Stimulated activated CD4-positive, alpha-beta T cell treated with anti-CD3 and anti-CD28 coated beads, Interleukin-4, amount 100 ng/mL, for 24 hours (primary cell): ENCODE measurements around the gene MRPL38.
"Not testable (repeated sequence)": the region's sequence is repeated elsewhere in the genome, so short reads cannot be mapped to it uniquely, and the experiment has no call there.

Experiments used
- DNase-seq: peaks from one replicate; pipeline ENCODE4 v3.0.0-alpha.2; 2020

Gene MRPL38

DNA sequence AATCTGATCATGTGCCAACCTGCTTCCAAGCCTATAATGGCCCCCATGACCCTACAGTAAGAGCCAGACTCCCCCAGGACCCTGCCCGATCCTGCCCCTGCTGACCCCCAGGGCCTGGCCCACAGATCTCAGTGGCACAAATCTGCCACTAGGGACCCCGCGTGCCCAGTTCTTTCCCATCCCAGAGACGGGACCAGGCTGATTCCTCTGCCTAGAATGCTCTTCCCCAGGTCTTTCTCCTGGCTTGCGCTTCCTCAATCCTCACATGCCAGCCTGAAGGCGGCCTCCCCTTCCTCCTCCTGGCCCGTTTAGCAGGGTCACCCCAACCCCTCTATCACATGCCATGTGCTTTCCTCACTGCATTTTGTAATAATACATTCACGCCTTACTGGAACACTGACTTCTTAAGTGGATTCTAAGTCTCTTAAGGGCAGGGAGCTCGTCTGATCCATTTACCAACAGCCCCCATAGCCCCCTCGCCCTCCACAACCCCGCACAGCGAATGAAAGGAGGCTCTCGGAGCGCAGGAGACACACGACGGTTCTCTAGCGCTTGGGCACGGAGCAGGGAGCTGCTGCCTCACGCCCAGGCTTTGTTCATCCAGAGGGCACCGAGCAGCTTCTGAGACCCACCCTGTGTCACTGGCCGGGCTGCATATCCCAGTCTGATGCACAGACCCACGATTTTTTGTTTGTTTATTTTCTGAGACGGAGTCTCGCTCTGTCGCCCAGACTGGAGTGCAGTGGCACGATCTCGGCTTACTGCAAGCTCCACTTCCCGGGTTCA is 9.1 kb downstream of the MRPL38 start:
- DNase-seq, result no peak

DNA sequence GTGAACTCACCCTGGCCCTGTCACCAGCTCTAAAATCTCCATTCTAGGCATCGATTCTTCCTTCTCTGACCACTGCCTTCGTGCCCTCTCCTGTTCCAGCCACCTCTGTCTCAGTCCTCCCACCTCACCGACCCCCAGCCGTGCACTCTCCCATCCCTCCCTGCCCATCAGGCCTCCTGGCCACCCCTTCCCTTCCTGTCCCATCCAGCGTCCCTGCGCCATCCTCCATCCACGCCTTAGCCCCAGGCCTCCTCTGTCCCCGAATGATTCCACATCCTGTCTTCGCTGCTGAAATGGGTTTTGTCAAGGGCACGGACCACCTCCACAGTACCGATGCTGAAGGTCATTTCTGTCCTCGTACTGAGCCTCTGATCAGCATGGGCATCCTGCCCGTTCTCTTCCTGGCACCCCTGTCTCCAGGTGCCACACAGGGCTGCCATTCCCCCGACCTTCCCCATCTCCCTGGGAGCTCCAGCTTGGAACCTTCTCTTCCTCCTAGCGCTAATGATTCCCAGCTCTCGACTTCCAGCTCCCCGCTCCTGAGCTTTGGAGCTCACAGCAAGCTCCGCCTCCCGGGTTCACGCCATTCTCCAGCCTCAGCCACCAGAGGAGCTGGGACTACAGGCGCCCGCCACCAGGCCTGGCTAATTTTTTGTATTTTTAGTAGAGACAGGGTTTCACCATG is 10.5 kb downstream of the MRPL38 start:
- no peak for DNase-seq

DNA sequence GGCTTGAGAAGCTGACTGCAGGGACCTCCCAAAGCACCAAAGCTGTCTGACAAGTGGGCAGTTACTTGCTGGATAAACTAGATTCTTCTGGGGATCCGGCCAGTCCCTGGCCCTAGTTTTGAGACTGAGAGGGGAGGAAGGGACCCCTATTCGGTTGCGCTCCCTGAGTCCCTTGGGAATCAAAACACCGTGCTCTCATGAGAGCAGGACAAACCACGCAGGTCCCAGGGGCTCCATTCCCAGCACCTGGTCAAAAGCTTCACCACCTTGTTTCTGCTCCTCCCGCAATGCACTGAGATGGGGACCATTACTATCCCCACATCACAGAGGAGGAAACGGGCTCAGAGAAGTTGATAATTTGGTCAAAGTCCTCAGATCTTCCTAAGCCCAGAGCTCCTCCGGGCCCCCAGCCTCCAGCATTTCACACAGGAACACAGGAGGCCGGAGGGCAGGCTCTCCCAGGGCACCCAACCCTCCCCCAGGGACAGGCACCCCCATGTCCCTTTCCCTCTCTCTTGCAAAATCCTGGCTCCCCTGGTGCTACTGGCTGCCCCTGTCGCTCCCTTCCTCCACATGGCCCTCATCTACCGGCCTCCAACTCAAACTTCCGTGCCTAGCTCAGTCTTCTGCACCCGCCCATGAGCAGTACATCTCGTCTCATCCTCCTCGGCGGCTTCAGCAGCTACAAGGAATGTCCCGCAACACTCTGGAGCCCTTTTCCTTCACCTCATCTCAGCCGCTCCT is 11.2 kb downstream of the MRPL38 start:
- no peak for DNase-seq

DNA sequence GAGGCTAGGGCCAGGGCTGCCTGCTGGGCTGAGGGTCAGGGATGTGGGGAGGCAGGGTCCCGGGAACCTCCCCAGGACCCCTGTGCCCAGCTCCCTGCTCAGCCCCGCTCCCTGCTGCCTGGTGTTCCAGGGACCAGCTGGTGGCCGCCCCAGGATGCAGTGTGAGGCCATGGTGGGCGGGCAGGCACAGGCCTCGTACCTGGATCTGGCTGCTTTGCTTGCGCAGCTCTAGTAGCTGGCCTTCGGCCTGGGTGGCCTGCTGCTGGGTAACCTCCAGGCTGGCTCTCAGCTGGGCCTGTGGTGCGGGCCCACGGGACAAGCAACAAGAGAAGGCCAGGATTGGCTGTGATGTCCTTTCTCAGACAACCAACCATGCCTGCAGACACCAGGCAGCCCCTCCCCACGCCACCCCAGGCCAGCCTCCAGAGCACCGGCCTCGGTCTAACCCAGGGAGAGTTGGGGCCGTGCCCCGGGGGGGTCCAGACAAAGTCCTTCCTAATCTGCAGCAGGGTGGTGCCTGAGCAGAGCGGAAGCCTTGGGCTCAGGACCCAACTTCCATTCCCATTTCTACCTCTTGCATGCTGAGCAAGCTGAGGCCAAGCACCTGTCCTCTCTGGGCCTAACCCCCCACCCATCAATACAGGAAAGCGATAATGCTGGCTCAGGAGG is 12.0 kb downstream of the MRPL38 start:
- no peak for DNase-seq

DNA sequence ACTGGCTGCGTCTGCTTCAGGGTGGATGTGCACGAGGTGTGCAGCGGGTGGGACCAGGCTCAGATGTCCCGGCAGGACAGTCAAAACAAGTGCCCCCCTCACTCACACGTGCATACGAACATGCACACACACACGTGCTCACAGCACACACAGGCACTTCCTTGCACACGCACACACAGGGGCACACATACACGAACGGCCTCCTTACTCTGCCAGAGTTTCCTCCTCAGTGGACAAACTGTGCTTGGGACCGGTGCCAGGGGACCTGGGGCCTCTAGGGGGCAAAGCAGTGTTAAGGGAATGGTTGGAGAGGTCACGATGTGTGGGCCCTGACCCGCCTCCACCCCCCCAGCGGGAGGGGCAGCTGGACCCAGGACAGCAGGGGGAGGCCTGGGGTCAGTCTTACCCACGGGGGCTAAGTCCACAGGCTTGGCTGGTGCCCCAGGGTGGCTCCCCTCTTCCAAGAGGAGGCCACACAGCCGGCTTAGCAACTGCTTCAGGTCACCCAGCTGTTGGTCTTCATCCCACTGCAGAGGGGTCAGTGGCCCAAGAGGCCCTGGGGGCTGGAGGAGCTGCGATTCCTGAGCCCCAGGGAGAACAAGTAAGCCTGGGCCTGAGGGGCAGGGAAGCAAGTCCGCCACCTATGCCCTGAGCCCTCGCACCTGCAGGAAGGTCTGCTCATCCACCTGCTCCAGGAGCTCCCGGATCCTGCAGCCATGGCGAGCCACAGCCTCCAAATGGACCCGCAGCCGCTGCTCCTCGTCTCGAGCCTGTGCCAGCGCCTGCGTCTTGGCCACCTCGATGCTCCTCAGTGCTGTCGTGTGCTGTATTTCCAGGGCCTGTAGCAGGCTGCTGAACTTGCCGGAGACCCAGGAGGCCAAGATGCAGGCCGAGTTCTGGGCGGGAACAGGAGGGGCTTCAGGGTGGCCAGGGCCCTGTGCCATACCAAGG is 12.8 kb downstream of the MRPL38 start:
- DNase-seq, result no peak

DNA sequence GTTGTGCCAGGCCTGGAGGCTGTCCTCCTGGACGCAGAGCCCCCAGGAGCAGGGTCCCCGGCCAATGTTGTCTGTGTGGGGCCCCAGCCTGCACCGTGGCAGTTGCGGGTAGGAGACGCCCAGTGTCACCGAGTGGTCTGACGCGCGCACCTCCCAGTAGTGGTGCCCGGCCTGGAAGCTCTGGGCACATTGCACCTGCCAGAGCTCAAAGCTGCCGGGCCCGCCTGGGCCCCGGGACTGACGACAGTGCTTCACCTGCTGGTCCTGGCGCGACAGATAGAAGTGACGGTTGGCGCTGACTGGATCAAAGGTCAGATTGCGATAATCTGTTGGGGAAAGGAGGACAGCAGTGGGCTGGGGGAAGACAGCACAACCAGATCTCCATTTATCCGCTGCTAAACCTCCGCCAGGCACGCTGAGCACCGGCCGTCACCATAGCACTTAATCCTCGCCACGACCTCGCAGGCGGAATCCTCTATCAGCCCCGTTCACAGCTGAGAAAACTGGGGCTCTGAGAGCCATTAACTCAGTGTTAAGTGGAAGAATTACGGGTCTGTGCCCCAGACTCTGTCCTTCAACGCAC is 13.6 kb downstream of the MRPL38 start:
- DNase-seq, result no peak

DNA sequence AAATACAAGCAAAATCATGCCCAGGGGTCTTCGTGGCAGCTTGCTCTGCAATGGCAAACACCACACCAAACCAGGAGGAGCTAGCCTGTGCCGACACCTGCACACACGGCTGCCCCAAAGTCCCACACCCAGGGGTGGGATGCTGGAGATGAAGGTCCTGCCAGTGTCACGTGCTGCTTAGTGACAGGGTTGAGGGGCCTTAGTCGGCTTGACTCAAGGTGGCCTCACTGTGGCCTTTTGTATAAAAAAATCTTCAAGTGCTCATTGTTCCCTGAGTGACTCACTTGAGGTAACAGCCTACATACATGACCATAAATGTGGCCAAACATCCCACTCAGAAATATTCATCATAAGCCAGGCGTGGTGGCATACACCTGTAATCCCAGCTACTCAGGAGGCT is 15.2 kb downstream of the MRPL38 start:
- DNase-seq, result no peak

DNA sequence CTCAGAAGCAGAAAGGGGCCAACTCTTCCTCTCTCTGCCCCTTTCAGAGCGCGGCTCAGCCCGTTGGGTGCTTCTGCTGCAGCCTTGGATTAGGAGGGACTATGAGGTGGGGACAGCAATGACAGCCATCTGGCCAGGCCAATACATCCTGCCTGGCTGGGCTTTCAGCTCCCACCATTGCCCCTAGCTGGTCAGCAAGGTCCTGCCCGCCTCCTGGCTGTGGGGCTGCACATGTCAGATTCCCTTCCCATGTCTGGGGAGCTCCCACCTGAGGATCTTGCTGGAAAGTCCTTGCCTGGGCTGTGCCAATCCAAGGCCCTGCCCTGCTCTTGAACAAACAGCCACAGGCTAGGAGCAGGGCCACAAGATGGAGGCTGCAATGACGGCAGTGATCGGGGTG is 16.2 kb downstream of the MRPL38 start:
- DNase-seq, result no peak

DNA sequence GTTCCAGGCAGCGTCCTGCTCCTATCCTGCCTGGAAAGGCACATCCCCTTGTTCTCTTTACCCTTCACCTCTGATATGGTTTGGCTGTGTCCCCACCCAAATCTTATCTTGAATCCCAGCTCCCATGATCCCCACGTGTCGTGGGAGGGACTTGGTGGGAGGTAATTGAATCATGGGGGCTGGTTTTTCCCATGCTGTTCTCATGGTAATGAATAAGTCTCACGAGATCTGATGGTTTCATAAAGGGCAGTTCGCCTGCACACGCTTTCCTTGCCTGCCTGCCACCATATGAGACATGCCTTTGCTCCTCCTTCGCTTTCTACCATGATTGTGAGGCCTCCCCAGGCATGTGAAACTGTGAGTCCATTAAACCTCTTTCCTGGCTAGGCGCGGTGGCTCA is 18.8 kb downstream of the MRPL38 start:
- not testable (repeated sequence) for DNase-seq

DNA sequence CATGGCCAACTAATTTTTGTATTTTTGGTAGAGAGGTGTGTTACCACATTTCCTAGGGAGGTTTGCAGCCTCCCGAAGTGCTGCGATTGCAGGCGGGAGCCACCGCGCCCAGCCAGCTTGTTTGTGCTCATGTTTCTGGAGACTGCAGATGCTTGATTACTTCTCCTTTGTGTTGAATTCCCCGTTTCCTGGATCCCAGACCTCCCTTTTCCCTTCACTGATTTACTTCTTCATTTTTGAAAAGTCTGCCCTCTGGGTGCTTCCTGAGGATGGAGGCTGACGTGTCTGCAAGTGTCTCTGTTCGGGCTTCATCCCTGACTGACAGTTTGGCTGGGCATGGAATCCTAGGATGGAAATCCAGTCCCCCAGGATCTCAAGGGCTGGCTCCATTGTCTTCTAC is 19.3 kb downstream of the MRPL38 start:
- DNase-seq, result no peak

DNA sequence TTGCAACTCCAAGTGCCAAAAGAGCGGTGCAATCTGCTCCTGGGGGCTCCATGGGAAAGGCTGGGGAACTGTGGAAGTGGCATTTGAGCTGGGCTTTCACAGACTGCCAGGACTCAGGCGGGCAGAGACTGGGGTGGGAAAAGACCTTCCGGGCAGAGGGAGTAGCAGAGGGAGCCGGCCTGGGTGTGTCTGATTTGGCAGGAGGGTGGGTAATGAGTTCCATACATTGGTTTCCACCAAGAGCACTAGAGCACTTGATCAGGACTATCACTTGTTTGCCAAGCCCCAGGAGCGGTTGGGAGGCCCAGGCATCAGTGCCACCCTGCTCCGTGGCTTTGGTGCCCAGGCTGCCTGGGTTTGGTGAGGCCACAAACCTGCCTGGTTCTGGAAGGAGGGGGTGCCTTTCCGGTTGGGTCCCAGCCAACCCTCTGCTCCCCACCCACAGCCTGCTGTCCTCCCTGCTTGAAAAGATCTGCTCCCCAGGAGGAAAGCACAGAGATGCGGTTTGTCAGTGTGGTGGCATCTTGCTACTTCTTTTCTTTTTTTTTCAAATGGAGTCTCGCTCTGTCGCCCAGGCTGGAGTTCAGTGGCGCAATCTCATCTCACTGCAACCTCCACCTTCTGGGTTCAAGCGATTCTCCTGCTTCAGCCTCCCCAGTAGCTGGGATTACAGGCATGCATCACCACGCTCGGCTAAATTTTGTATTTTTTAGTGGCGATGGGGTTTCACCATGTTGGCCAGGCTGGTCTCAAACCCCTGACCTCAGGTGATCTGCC is 22.8 kb downstream of the MRPL38 start:
- DNase-seq, result no peak

DNA sequence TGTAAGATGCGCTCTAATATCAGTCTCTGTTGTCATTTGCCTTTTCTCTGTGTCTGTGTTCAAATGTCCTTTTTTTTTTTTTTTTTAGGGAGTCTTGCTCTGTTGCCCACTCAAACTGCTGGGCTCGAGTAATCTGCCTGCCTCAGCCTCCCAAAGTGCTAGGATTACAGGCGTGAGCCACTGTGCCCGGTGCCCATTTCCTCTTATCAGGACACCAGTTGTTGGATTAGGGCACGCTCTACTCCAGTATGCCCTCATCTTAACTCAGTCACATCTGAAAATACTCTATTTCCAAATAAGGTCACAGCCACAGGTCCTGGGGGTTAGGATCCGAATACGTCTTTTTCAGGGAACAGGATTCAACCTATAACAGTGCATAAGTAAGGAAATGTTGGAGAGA is 24.4 kb downstream of the MRPL38 start:
- no peak for DNase-seq

DNA sequence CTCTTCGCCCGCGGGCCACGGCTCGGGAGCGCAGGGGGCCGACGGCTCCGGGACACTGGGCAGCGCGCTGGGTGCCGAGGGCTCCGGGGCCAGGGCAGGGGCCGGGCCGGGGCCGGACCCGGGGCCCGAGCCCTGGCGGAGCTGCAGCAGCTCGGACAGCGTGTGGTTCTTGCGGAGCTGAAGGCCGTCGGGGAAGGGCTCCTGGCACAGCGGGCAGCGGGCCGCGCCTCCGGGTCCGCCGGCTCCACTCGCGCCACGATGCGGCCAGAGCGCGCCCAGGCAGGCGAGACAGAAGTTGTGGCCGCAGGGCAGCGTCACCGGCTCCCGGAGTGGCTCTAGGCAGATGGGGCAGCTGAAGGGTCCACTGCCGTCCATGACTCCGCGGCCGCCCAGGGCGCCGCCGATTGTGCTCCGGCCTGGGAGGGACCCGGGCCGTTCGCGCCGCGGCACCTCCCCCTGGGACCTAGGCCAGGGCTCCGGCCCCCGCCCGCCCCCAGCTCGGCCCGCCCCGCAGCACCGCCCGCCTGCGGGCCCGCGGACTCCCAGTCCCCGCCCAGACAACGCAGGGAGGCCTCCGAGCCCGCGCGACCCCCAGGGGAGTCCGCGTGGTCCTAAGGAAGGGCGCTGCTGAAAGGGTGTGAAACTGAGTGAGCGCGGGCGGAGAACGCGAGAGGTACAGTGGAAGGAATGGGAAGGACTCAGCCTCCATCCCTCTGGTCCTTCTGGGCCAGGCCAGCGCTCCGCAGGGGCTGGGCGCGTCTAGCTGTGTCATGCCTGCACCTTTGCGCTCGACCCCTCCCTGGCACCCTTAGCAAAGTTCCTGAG is 26.3 kb downstream of the MRPL38 start, which contains the start of gene TRIM47:
TRIM47 (minus strand) TSS at position 408 of the 825 bp plus-strand sequence; CDS start at position 375, 33 bp downstream.
- no peak for DNase-seq

DNA sequence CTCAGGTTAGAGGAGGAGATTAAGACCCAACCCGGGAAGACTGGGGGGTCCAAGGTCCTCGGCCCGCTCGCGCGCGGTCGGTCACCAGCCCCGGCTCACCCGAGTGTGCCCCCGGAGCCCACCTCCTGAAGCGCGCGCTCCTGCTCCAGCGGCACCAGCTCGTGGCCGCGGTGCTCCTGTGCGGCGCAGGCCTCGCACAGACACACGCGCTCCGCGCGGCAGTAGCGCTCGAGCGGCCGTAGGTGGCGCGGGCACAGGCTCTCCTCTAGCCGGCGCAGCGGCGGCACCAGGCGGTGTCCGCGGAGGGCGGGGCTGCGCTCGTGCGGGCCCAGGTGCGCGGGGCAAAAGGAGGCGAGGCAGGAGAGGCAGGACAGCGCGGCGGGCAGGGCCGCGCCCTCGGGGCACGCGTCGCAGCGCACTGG is 26.9 kb downstream of the MRPL38 start:
- peak; percentile 68 for DNase-seq

DNA sequence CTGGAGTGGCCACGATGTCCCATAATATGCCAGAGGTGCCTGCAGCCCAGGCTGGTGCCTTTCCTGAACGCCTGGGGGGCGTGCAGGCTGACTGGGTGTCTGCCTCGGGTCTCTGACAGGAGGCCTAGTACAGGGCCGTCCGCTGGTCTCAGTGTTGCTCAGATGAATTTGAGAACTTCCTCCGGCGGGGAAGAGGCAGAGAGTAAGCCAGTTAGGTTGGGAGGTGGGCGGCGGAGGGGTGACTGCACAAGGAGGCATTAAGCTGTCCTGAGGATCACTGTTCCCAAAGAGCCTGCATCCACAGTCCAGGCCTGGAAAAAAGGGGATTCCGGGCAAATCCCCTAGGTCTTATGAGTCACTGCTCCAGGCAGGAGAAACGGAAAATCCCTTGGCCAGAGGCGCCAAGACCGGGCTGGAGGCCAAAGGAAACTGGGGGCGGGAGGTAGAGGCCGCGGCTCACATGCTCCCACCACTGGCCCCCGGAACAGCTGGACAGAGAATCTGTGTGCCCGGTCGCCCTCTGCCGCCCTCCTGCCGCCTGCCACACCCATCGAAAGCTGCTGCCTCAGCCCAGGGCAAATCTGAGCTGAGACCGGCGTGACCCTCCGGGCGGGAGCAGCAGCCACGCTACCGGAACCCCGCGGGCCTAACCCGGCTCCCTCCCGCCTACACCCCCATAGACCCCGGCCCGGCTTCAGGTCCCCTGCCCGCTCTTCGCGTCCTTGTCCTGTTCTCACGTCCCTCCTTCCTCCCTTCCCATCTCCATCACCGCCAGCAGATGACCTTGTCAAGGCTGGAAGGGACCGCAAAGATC is 27.5 kb downstream of the MRPL38 start:
- no peak for DNase-seq

DNA sequence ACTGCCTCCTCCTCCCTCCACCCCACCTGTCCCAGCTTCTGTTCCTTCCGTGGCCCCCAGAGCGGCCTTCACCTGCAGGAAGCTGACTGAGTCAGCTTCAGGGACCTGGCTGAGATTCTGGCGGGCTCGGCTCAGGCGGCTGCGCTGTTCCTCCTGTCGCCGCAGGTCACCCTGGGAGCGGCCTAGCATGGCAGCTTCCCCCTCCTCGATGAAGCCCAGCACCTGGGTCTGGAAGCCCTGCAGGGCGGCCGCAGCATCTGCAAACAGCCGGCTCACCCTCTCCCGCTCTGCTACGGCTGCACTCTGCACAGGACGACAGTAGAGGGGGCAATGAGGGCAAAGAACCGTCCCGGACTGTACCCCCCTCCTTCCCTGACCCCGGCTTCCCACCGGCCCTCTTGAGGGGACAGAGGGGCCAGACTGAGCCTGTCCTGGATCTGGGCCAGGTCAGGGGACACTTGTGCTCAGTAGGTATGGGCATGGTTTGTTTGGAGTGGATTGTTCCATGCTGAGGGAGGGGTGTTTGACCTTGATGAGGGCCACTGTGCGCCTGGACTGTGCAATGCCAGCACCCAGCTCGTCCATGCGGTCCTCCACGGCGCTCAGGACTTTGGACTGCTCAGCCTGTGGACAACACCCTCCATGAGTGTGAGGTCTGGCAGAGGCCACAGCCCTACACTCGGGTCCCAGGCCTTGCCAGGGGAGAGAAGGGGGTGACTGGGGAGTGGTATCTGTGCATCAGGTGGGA is 28.3 kb downstream of the MRPL38 start:
- peak; percentile 60 for DNase-seq

DNA sequence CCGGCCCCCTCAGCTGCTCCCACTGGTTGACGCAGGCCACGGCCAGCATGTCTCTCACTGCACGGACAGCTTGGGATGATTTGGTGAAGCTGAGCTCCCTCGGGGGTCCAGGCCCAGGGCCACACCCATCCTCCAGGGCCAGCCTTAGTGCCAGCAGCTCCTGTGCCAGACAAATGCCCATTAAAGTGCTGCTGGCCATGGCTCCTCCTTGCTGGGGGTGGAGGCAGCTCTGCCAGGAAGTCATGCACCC is 28.8 kb downstream of the MRPL38 start:
- DNase-seq, result no peak

DNA sequence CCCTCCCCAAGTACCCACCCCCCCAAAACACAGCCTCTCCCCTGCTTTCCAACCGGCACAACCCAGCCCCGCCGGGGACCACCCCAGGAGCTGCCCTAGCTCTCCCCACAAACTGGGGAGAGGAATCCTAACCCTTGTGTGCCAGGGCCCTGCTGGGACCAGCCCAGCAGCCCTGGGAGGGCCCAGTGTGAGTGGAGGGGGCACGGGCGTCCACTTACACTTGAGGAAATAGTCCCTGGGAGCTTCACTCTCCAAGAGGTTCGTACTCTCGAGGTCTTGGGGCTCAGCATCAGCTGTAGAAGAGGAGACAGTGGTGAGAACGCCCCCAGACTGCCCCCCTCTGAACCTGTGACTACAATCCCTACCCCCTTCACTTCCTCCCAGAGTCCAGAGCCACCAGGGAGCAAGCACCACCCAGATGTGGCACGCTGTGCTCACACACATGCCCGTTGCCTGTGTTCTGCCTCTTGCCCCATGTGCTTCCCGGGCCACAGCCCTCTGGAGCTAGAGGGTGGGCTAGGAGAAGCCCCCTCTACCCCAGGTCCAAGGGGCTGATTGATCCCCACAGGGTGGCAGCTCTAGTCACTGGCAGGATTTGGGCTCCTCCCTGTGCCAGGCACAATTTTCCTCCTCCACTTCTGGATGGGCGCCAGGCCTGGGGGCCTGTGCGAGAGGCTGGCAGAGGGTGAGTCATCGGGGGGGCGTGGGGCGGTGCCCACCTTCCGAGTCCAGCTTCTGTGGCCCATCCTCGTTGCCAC is 29.3 kb downstream of the MRPL38 start:
- DNase-seq, result no peak
